ENCODE measurements around the gene SCAPER.
"Not testable (repeated sequence)": the region's sequence is repeated elsewhere in the genome, so short reads cannot be mapped to it uniquely, and the experiment has no call there.

Gene SCAPER

GRCh38 chr15:76448755-76449154, 456.4 kb downstream of the SCAPER start:
- Histone ChIP-seq H3K27me3 (no peaks in the 10 kb centered on the region), H3K4me3 (ENCODE audit: low read depth in 1 of 2, low read length in 1 of 2) (no peak overlapping the region), H3K4me1 (ENCODE audit: control insufficient read depth in 1 of 2, insufficient read depth in 1 of 2, low read depth in 1 of 2, low read length in 1 of 2) (no peaks in the 10 kb centered on the region), H3K9me3 (no peaks in the 10 kb centered on the region), H3K36me3 (no peaks in the 10 kb centered on the region), H3K27ac (no peak overlapping the region)
- no peak for TF ChIP-seq CTCF (IDR thresholded peaks at IDR 0.05)

GRCh38 chr15:76447728-76448441, 457.3 kb downstream of the SCAPER start:
- Histone ChIP-seq H3K27me3 (no peaks in the 10 kb centered on the region), H3K4me1 (ENCODE audit: control insufficient read depth in 1 of 2, insufficient read depth in 1 of 2, low read depth in 1 of 2, low read length in 1 of 2) (no peaks in the 10 kb centered on the region), H3K36me3 (no peaks in the 10 kb centered on the region), H3K27ac (no peak overlapping the region), H3K4me3 (ENCODE audit: low read depth in 1 of 2, low read length in 1 of 2) (no peak overlapping the region), H3K9me3 (no peaks in the 10 kb centered on the region)
- TF ChIP-seq CTCF (IDR thresholded peaks at IDR 0.05), result no peak

- Histone ChIP-seq H3K27ac (no peak overlapping the region), H3K9me3 (no peaks in the 10 kb centered on the region), H3K27me3 (no peaks in the 10 kb centered on the region), H3K4me3 (ENCODE audit: low read depth in 1 of 2, low read length in 1 of 2) (no peak overlapping the region), H3K36me3 (no peaks in the 10 kb centered on the region), H3K4me1 (ENCODE audit: control insufficient read depth in 1 of 2, insufficient read depth in 1 of 2, low read depth in 1 of 2, low read length in 1 of 2) (no peaks in the 10 kb centered on the region)
- no peak for TF ChIP-seq CTCF (IDR thresholded peaks at IDR 0.05)
These were observed 464.7 kb downstream of the SCAPER start for GRCh38 chr15:76440441-76440840.

GRCh38 chr15:76439542-76439941, 465.6 kb downstream of the SCAPER start:
- Histone ChIP-seq H3K9me3 (no peaks in the 10 kb centered on the region), H3K4me3 (ENCODE audit: low read depth in 1 of 2, low read length in 1 of 2) (no peak overlapping the region), H3K27ac (no peak overlapping the region), H3K27me3 (no peaks in the 10 kb centered on the region), H3K4me1 (ENCODE audit: control insufficient read depth in 1 of 2, insufficient read depth in 1 of 2, low read depth in 1 of 2, low read length in 1 of 2) (no peaks in the 10 kb centered on the region), H3K36me3 (no peaks in the 10 kb centered on the region)
- TF ChIP-seq CTCF (IDR thresholded peaks at IDR 0.05), result no peak

DNA sequence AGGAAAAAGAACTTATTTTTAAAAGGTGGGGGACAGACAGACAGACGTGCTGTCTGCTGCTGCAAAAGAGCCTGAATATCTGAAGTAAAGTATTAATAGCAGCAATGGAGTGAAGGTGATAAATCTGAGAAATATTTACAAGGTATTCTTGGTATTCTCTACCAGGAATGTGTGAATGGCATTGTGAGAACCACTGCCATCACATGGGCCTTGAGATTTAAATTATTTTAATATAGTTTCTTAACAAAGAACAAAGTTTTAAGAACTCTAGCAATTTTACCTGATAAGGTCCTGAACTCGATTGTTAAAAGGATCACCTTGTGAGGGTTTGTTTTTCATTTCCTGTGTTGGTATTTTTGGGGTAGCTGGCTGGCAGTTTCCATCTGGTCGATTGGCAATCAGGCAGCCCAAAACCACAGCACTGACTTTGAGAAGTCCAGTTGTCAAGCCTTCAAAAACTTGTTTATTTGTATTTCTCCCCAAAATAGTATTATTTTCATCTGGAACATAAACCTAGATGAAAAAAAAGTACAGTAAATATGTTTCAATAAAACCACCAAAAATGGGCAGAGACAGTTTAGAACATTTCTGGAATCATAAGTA, 471.2 kb downstream of the SCAPER start:
- Histone ChIP-seq H3K4me3 (ENCODE audit: low read depth in 1 of 2, low read length in 1 of 2) (no peak overlapping the region), H3K27ac (no peak overlapping the region), H3K4me1 (ENCODE audit: control insufficient read depth in 1 of 2, insufficient read depth in 1 of 2, low read depth in 1 of 2, low read length in 1 of 2) (no peaks in the 10 kb centered on the region), H3K9me3 (no peaks in the 10 kb centered on the region), H3K36me3 (peaks cover 4% of the 10 kb centered on the region), H3K27me3 (no peaks in the 10 kb centered on the region)
- no peak for TF ChIP-seq CTCF (IDR thresholded peaks at IDR 0.05)

GRCh38 chr15:76433036-76433435, 472.1 kb downstream of the SCAPER start:
- H3K27me3 ChIP-seq; H3K36me3 ChIP-seq; H3K9me3 ChIP-seq; H3K4me3 ChIP-seq (ENCODE audit: low read depth in 1 of 2, low read length in 1 of 2); H3K27ac ChIP-seq; H3K4me1 ChIP-seq (ENCODE audit: control insufficient read depth in 1 of 2, insufficient read depth in 1 of 2, low read depth in 1 of 2, low read length in 1 of 2): not testable (repeated sequence)

All from neutrophil (primary cell).